Activated CD8-positive, alpha-beta T cell treated with anti-CD3 and anti-CD28 coated beads for 36 hours (primary cell): ENCODE results near the gene MAP6. TPM values are rescaled to one million over a fixed set of nuclear protein-coding genes. Genes with fewer than 3 reads are reported as not detected.

Source experiments
- ATAC-seq: fragments of 200-7000 bp; cut with Tn5 transposase; one replicate; pipeline ENCODE4 v1.10.0; 2021; ENCODE audit warnings: mild to moderate bottlenecking, moderate library complexity
- CTCF ChIA-PET: fragments of 350-600 bp; sonication (Branson Sonifier 250); formaldehyde crosslinking; loops from one replicate; lab custom pipeline; 2021; ENCODE audit warnings: antibody characterized with exemption; lab: Charles Lee
- POLR2A ChIA-PET: fragments of 350-600 bp; sonication (Branson Sonifier 250); formaldehyde crosslinking; loops from one replicate; lab custom pipeline; 2021; ENCODE audit warnings: antibody characterized with exemption; lab: Charles Lee
- DNase-seq: peaks from one replicate; pipeline ENCODE4 v3.0.0-alpha.2; 2020
- H3K27ac Mint-ChIP-seq: one replicate; pipeline ENCODE4 v1.8.0; 2021; ENCODE audit warnings: mild to moderate bottlenecking, mixed read lengths
- H3K27me3 Mint-ChIP-seq: one replicate; pipeline ENCODE4 v1.8.0; 2021; ENCODE audit warnings: mixed read lengths
- H3K36me3 Mint-ChIP-seq: one replicate; pipeline ENCODE4 v1.8.0; 2021; ENCODE audit warnings: low read depth, mixed read lengths
- H3K4me1 Mint-ChIP-seq: one replicate; pipeline ENCODE4 v1.8.0; 2021; ENCODE audit warnings: low read depth, mixed read lengths
- H3K4me3 Mint-ChIP-seq: one replicate; pipeline ENCODE4 v1.8.0; 2021; ENCODE audit warnings: mild to moderate bottlenecking, moderate library complexity, mixed read lengths
- H3K9me3 Mint-ChIP-seq: one replicate; pipeline ENCODE4 v1.8.0; 2021; ENCODE audit warnings: mixed read lengths
- intact Hi-C: fragments of 100-400 bp; cut with micrococcal nuclease; formaldehyde crosslinking; loops from one replicate; pipeline ENCODE4 v1.10.0; 2022
- total RNA-seq, 2 experiments: library from RNA; stranded (reverse); gene quantifications; one replicate each; pipeline ENCODE4 v1.2.3, GENCODE V29; 2021
- TF ChIP-seq, protein P1 (sequence below): fragments of 200-600 bp; IDR thresholded peaks from one replicate; pipeline ENCODE4 v1.8.0; 2022; ENCODE audit warnings: antibody characterized with exemption, mild to moderate bottlenecking

Gene MAP6
- total RNA-seq, 2 experiments from 2014 or later = not detected

DNA sequence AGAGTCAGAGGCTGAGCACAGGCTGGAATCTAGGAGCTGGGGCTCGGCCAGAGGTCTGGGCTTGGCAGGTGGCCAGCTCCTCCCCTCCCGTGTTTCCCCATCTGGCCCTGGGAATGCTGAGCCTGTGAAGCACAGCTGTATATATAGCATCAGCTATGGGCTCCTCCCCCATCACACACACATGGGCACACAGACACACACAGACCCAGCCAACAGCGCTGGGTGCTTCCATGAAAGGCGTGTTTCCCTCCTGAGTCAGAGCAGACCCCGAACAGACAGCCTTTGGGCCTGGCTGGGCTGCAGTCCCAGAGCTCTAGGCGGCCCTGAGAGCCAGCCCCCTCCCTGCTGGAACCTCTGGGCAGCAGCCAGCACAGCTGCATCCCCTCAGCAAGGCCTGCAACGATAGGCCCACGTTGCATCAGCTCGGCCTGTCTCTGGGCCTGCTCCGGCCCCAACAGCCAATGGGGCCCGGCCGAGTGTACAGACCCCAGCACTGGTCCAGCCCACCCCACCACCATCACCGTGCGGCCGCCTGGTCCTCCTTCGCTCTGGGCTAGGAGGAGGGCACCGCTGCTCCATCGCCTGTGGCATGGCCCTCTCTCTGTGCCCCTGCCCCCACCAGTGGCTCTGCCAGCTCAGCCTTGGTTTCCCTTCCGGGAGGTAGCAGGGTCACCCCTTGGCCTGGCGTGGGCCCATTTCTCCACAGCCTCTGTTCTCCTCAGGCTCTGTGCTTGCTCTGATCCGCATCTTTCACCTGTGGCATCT lies 114.4 kb downstream of the MAP6 start:
- CTCF ChIA-PET = interaction anchor here (0.9 to 2.7 kb wide), 2 partner anchors 22 to 23 kb away, joined by 3 to 10 read pairs; no protein-coding TSS in a partner anchor
- no peak overlapping the region for H3K4me3 Mint-ChIP-seq
- H3K9me3 Mint-ChIP-seq = no peaks in the 10 kb centered on the region
- no peak for DNase-seq
- H3K27me3 Mint-ChIP-seq = no peaks in the 10 kb centered on the region
- no peaks in the 10 kb centered on the region for H3K36me3 Mint-ChIP-seq
- peaks cover under 1% of the 10 kb centered on the region for H3K4me1 Mint-ChIP-seq
- no peak for ATAC-seq
- TF ChIP-seq, protein P1, sequence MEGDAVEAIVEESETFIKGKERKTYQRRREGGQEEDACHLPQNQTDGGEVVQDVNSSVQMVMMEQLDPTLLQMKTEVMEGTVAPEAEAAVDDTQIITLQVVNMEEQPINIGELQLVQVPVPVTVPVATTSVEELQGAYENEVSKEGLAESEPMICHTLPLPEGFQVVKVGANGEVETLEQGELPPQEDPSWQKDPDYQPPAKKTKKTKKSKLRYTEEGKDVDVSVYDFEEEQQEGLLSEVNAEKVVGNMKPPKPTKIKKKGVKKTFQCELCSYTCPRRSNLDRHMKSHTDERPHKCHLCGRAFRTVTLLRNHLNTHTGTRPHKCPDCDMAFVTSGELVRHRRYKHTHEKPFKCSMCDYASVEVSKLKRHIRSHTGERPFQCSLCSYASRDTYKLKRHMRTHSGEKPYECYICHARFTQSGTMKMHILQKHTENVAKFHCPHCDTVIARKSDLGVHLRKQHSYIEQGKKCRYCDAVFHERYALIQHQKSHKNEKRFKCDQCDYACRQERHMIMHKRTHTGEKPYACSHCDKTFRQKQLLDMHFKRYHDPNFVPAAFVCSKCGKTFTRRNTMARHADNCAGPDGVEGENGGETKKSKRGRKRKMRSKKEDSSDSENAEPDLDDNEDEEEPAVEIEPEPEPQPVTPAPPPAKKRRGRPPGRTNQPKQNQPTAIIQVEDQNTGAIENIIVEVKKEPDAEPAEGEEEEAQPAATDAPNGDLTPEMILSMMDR = no peak
- POLR2A ChIA-PET = interaction anchor here (0.6 to 1.1 kb wide), 2 partner anchors 8 to 10 kb away, joined by 3 read pairs; no protein-coding TSS in a partner anchor
- H3K27ac Mint-ChIP-seq = no peak overlapping the region
- intact Hi-C loops = no loop called here

DNA sequence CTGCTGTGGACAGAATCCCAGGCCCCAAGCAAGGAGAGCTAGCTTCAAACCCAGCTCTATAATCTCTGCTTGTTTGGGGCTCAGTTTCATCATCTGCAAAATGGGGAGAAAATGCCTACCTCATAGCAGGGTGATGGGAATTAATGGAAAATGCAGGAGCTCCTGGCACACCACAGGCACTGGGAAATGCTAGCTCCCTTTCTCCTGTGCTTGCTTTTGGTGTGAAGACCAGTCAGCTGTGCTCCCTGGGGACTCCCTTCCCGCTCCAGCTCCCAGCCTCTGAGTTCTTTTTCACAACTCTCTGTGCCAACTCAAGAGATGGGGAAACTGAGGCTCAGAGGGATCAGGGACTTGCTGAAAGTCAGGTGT lies 115.0 kb downstream of the MAP6 start:
- H3K4me3 Mint-ChIP-seq = no peak overlapping the region
- TF ChIP-seq, protein P1 = no peak
- ChIA-PET CTCF (interaction anchor here (0.7 to 2.7 kb wide), 4 partner anchors 22 to 249 kb away, joined by 3 to 10 read pairs (median 3); no protein-coding TSS in a partner anchor), POLR2A (interaction anchor here (1.1 kb wide), 1 partner anchor 11 kb away, joined by 3 read pairs; no protein-coding TSS in a partner anchor)
- DNase-seq = no peak
- ATAC-seq = no peak
- H3K9me3 Mint-ChIP-seq = no peaks in the 10 kb centered on the region
- peaks cover 4% of the 10 kb centered on the region for H3K4me1 Mint-ChIP-seq
- no peaks in the 10 kb centered on the region for H3K36me3 Mint-ChIP-seq
- H3K27me3 Mint-ChIP-seq = no peaks in the 10 kb centered on the region
- intact Hi-C loops = no loop called here
- no peak overlapping the region for H3K27ac Mint-ChIP-seq

DNA sequence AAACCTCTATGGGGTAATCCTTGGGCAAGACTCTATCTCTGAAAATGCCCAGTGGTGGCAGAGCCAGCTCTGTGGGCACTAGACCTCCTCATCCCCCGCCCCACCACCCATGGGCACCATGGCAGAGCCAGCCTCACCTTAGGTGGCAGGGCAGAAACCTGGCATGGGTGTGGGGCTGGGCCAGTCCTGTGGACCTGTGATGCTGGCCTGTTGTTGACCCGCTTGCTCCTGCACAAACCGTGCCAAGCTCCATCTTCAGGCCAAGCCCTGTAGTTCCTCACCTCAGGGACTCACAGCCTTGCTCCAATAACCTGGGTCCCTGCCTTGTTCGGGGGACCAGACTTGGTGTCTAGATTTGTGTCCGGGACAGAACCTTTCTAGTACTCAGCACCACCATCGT lies 115.7 kb downstream of the MAP6 start:
- H3K36me3 Mint-ChIP-seq = no peaks in the 10 kb centered on the region
- intact Hi-C loops = no loop called here
- DNase-seq (no peak), ATAC-seq (no peak)
- TF ChIP-seq, protein P1 = no peak
- H3K27ac Mint-ChIP-seq = no peak overlapping the region
- H3K9me3 Mint-ChIP-seq = no peaks in the 10 kb centered on the region
- POLR2A ChIA-PET = interaction anchor here (0.8 to 1.1 kb wide), 2 partner anchors 11 to 153 kb away, joined by 3 read pairs; partner anchors contain the start of gene RPS3
- no peaks in the 10 kb centered on the region for H3K27me3 Mint-ChIP-seq
- CTCF ChIA-PET = interaction anchor here (0.7 to 2.7 kb wide), 3 partner anchors 24 to 250 kb away, joined by 3 to 10 read pairs (median 3); no protein-coding TSS in a partner anchor
- H3K4me1 Mint-ChIP-seq = peaks cover 4% of the 10 kb centered on the region
- H3K4me3 Mint-ChIP-seq = no peak overlapping the region

DNA sequence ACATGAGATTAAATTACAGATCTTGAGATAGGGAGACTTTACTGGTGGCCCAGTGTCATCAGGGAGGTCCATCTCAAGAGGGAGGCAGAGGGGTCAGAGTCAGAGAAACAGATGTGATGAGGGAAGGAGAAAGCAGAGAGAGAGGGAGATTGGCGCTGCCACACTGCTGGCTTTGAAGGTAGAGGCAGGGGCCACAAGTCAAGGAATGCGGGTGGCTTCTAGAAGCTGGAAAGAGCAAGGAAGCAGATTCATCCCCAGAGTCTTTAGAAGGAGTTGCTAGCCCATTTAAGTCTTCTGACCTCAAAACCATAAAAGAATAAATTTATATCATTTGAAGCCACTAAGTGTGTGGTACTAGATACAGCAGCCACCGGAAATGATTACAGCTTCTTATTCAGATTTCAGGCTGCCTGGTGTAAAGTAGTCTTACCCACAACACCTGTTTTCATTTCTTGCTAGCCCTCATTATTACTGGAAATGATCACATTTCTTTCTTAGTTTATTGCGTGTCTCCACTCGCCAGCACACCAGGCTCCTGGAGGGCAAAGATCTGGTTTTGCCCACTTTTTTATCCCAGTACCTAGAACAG lies 119.4 kb downstream of the MAP6 start:
- Mint-ChIP-seq H3K27ac (peak overlapping the region; percentile 38), H3K4me3 (no peak overlapping the region), H3K4me1 (peaks cover 4% of the 10 kb centered on the region), H3K9me3 (no peaks in the 10 kb centered on the region), H3K36me3 (no peaks in the 10 kb centered on the region), H3K27me3 (no peaks in the 10 kb centered on the region)
- DNase-seq (no peak), ATAC-seq (peak; percentile 61)
- TF ChIP-seq, protein P1 = no peak
- intact Hi-C loops = no loop called here
- ChIA-PET CTCF (interaction anchor here (0.8 to 2.2 kb wide), 8 partner anchors 10 to 156 kb away, joined by 3 to 9 read pairs (median 6); no protein-coding TSS in a partner anchor), POLR2A (interaction anchor here (0.7 to 1.3 kb wide), 4 partner anchors 12 to 182 kb away, joined by 3 to 6 read pairs (median 4); no protein-coding TSS in a partner anchor)
